Measurements from ENCODE around the gene VPS11.
"Not testable (repeated sequence)": the region's sequence is repeated elsewhere in the genome, so short reads cannot be mapped to it uniquely, and the experiment has no call there.

Gene VPS11

GRCh38 chr11:119039471-119039870 is 28.1 kb upstream of the VPS11 start:
- not testable (repeated sequence) for DNase-seq

- no peak for DNase-seq
These were observed 25.6 kb upstream of the VPS11 start for GRCh38 chr11:119041821-119042514.

GRCh38 chr11:119042927-119043326 is 24.7 kb upstream of the VPS11 start:
- DNase-seq, result no peak

- no peak for DNase-seq
These were observed 22.9 kb upstream of the VPS11 start for GRCh38 chr11:119044708-119045107.

GRCh38 chr11:119046489-119046888 is 21.1 kb upstream of the VPS11 start:
- DNase-seq, result no peak

GRCh38 chr11:119047205-119047604 is 20.4 kb upstream of the VPS11 start:
- no peak for DNase-seq

- DNase-seq, result no peak
These were observed 19.0 kb upstream of the VPS11 start for GRCh38 chr11:119048644-119049043.

GRCh38 chr11:119049081-119049480 is 18.5 kb upstream of the VPS11 start:
- no peak for DNase-seq

- DNase-seq, result no peak
These were observed 16.0 kb upstream of the VPS11 start for GRCh38 chr11:119051440-119052162.

- DNase-seq, result no peak
These were observed 15.3 kb upstream of the VPS11 start for GRCh38 chr11:119052163-119052814.

GRCh38 chr11:119054418-119054817 is 13.2 kb upstream of the VPS11 start:
- no peak for DNase-seq

GRCh38 chr11:119055901-119056300 is 11.7 kb upstream of the VPS11 start:
- no peak for DNase-seq

GRCh38 chr11:119056421-119056999 is 11.1 kb upstream of the VPS11 start:
- DNase-seq, result no peak

- peak; percentile 85 for DNase-seq
These were observed 10.4 kb upstream of the VPS11 start, which contains the start of gene HYOU1 for GRCh38 chr11:119057000-119057769. TSS of gene HYOU1 (minus strand) at chr11:119057205. CDS start at chr11:119056160, 1,045 bp downstream.

- DNase-seq, result not testable (repeated sequence)
These were observed 8.5 kb upstream of the VPS11 start for GRCh38 chr11:119059128-119059527.

GRCh38 chr11:119061256-119061655 is 6.4 kb upstream of the VPS11 start:
- no peak for DNase-seq

- no peak for DNase-seq
These were observed 4.8 kb upstream of the VPS11 start for GRCh38 chr11:119062779-119063178.

- no peak for DNase-seq
These were observed 2.2 kb upstream of the VPS11 start for GRCh38 chr11:119065369-119065768.

- DNase-seq, result no peak
These were observed 10.2 kb downstream of the VPS11 start for GRCh38 chr11:119077839-119078238.

- DNase-seq, result no peak
These were observed 11.2 kb downstream of the VPS11 start for GRCh38 chr11:119078675-119079420.

- no peak for DNase-seq
These were observed 14.2 kb downstream of the VPS11 start for GRCh38 chr11:119081682-119082260.

Data from DMS 273 treated with DMSO at 0.1 percent for 48 hours (cell line).